MCF 10A (cell line): Measurements from ENCODE around the gene FAM181B. TPM values are rescaled to one million over a fixed set of nuclear protein-coding genes. Genes with fewer than 3 reads are reported as not detected.

ENCODE experiments used
- Bru-seq: library from RNA; stranded (reverse); fragments of 400-500 nt; gene quantifications from one replicate; lab custom pipeline; 2021; lab: Mats Ljungman, UMichigan
- BruChase-seq, 2 experiments: library from RNA; stranded (reverse); fragments of 400-500 nt; gene quantifications; one replicate each; lab custom pipeline; 2021; lab: Mats Ljungman, UMichigan
- BruUV-seq: library from RNA; stranded (reverse); fragments of 400-500 nt; replicated peaks from 2 replicates; lab custom pipeline; 2021; lab: Mats Ljungman, UMichigan
- CTCF ChIA-PET: fragments of 300-600 bp; sonication (Branson Sonifier 250); formaldehyde crosslinking; extraction: SDS; loops from one replicate; lab custom pipeline; 2021; ENCODE audit warnings: antibody characterized with exemption, inconsistent platforms; lab: Yijun Ruan, JAX
- POLR2A ChIA-PET: fragments of 300-600, 350-650 bp; sonication (Branson Sonifier 250); formaldehyde crosslinking; extraction: SDS; loops from one replicate; lab custom pipeline; 2020; ENCODE audit warnings: antibody characterized with exemption, inconsistent platforms; lab: Yijun Ruan, JAX
- DNase-seq: peaks from one replicate; pipeline ENCODE4 v3.0.0-alpha.2; 2018; ENCODE audit not compliant: unreplicated experiment
- H3K27ac Mint-ChIP-seq: one replicate; pipeline ENCODE4 v1.8.0; 2022; ENCODE audit warnings: mild to moderate bottlenecking, low read depth, mixed read lengths; ENCODE audit not compliant: unreplicated experiment
- H3K27me3 Mint-ChIP-seq: one replicate; pipeline ENCODE4 v1.8.0; 2022; ENCODE audit warnings: mixed read lengths; ENCODE audit not compliant: insufficient read depth, unreplicated experiment
- H3K36me3 Mint-ChIP-seq: one replicate; pipeline ENCODE4 v1.8.0; 2022; ENCODE audit warnings: mild to moderate bottlenecking, moderate library complexity, mixed read lengths; ENCODE audit not compliant: insufficient read depth, unreplicated experiment
- H3K4me1 Mint-ChIP-seq: one replicate; pipeline ENCODE4 v1.8.0; 2022; ENCODE audit warnings: mixed read lengths; ENCODE audit not compliant: insufficient read depth, unreplicated experiment
- H3K4me3 Mint-ChIP-seq: one replicate; pipeline ENCODE4 v1.8.0; 2022; ENCODE audit warnings: mild to moderate bottlenecking, moderate library complexity, mixed read lengths; ENCODE audit not compliant: unreplicated experiment
- H3K9me3 Mint-ChIP-seq: one replicate; pipeline ENCODE4 v1.8.0; 2022; ENCODE audit warnings: mixed read lengths; ENCODE audit not compliant: unreplicated experiment
- CTCF ChIP-seq: fragments of 200-600 bp; IDR thresholded peaks from one replicate; pipeline ENCODE4 v1.8.0; 2022; ENCODE audit warnings: antibody characterized with exemption, mild to moderate bottlenecking; ENCODE audit not compliant: unreplicated experiment
- intact Hi-C: fragments of 100-400 bp; cut with micrococcal nuclease; formaldehyde crosslinking; loops from 2 replicates; pipeline ENCODE4 v1.14.1; 2022
- long read RNA-seq: library from polyadenylated mRNA; stranded (forward); transcript quantifications from one replicate; pipeline ENCODE4 v2.0.0, GENCODE V29; 2022
- total RNA-seq: library from RNA; stranded (reverse); gene quantifications from 2 replicates; pipeline ENCODE4 v1.2.3, GENCODE V29; 2022

The FAM181B gene
- total RNA-seq (not detected in 2 replicates), Bru-seq, nascent RNA (not detected), BruChase-seq, experiment 1, labeled RNA remaining after a 6-hour chase (not detected), BruChase-seq, experiment 2, labeled RNA remaining after a 2-hour chase (not detected)
- long read RNA-seq: 0 reads

GRCh38 chr11:82733444-82734119 is at the start of gene FAM181B:
TSS of gene FAM181B (minus strand) at chr11:82733864. CDS start at chr11:82733729, 135 bp downstream.
- DNase-seq: no peak
- peaks cover 26% of the 10 kb centered on the region for H3K27me3 Mint-ChIP-seq
- BruUV-seq: no TSS peak

GRCh38 chr11:82782825-82783374 is 49.2 kb upstream of the FAM181B start:
- no peaks in the 10 kb centered on the region for H3K4me1 Mint-ChIP-seq
- no peak for DNase-seq
- no peaks in the 10 kb centered on the region for H3K27me3 Mint-ChIP-seq
- H3K27ac Mint-ChIP-seq: no peak overlapping the region
- ChIA-PET POLR2A (no interaction called here), CTCF (no interaction called here)
- BruUV-seq: no TSS peak
- no peaks in the 10 kb centered on the region for H3K9me3 Mint-ChIP-seq
- H3K4me3 Mint-ChIP-seq: no peak overlapping the region
- no peaks in the 10 kb centered on the region for H3K36me3 Mint-ChIP-seq
- intact Hi-C loops: no loop called here
- no peak for TF ChIP-seq CTCF

More at GRCh38 chr11:82733444-82734119, at the start of gene FAM181B:
- ChIA-PET CTCF (interaction anchor here (1.4 kb wide), 1 partner anchor 25 kb away, joined by 3 read pairs; no protein-coding TSS in a partner anchor), POLR2A (no interaction called here)
- H3K4me1 Mint-ChIP-seq: no peaks in the 10 kb centered on the region
- intact Hi-C loops: no loop called here
- no peak for TF ChIP-seq CTCF
- no peaks in the 10 kb centered on the region for H3K36me3 Mint-ChIP-seq
- H3K4me3 Mint-ChIP-seq: no peak within 1 kb of the TSS
- no peak within 1 kb of the TSS for H3K27ac Mint-ChIP-seq
- no peaks in the 10 kb centered on the region for H3K9me3 Mint-ChIP-seq

GRCh38 chr11:82778776-82779175 is 45.1 kb upstream of the FAM181B start:
- POLR2A ChIA-PET: interaction anchor here (0.7 kb wide), 1 partner anchor 171 kb away, joined by 3 read pairs; no protein-coding TSS in a partner anchor
- Mint-ChIP-seq H3K36me3 (no peaks in the 10 kb centered on the region), H3K4me3 (no peak overlapping the region), H3K9me3 (no peaks in the 10 kb centered on the region), H3K27ac (no peak overlapping the region), H3K4me1 (peaks cover 5% of the 10 kb centered on the region), H3K27me3 (no peaks in the 10 kb centered on the region)
- intact Hi-C loops: no loop called here
- CTCF ChIA-PET: interaction anchor here (0.5 to 0.7 kb wide), 2 partner anchors 504 to 1082 kb away, joined by 3 to 4 read pairs; no protein-coding TSS in a partner anchor
- DNase-seq: no peak
- no TSS peak for BruUV-seq
- TF ChIP-seq CTCF: no peak

- BruUV-seq: no TSS peak
- TF ChIP-seq CTCF: no peak
- POLR2A ChIA-PET: no interaction called here
- H3K4me1 Mint-ChIP-seq: peaks cover 5% of the 10 kb centered on the region
- intact Hi-C loops: no loop called here
- no peaks in the 10 kb centered on the region for H3K9me3 Mint-ChIP-seq
- H3K4me3 Mint-ChIP-seq: no peak overlapping the region
- H3K36me3 Mint-ChIP-seq: no peaks in the 10 kb centered on the region
- DNase-seq: no peak
- CTCF ChIA-PET: interaction anchor here (0.5 to 1.6 kb wide), 16 partner anchors 9 to 1260 kb away, joined by 3 to 14 read pairs (median 4); no protein-coding TSS in a partner anchor
- H3K27ac Mint-ChIP-seq: no peak overlapping the region
- H3K27me3 Mint-ChIP-seq: no peaks in the 10 kb centered on the region
Observed at GRCh38 chr11:82776377-82776776, 42.7 kb upstream of the FAM181B start.
